MG63 (cell line): ENCODE results near the gene TAOK3. TPM values are rescaled to one million over a fixed set of nuclear protein-coding genes. Genes with fewer than 3 reads are reported as not detected.

Experiments
- DNase-seq: peaks from one replicate; pipeline ENCODE4 v3.0.0-alpha.2; 2020
- H3K27me3 ChIP-seq: fragments of 250-450 bp; sonication (Bioruptor Pico); 2 replicates; pipeline ENCODE4 v1.5.1; 2020; ENCODE audit warnings: mild to moderate bottlenecking, moderate library complexity
- H3K36me3 ChIP-seq: fragments of 250-450 bp; sonication (Bioruptor Pico); 2 replicates; pipeline ENCODE4 v1.5.1; 2020; ENCODE audit warnings: mild to moderate bottlenecking, moderate library complexity
- H3K4me3 ChIP-seq: fragments of 250-450 bp; sonication (Bioruptor Pico); 2 replicates; pipeline ENCODE4 v1.5.1; 2020; ENCODE audit warnings: mild to moderate bottlenecking, moderate library complexity
- H3K9me3 ChIP-seq: fragments of 250-450 bp; sonication (Bioruptor Pico); 2 replicates; pipeline ENCODE4 v1.5.1; 2020; ENCODE audit warnings: mild to moderate bottlenecking, moderate library complexity
- total RNA-seq: library from RNA; depleted of rRNA; stranded (reverse); fragments of >200 nt; shearing (Covaris generic); gene quantifications from 2 replicates; pipeline ENCODE4 v1.2.3, GENCODE V29; 2014; ENCODE audit warnings: low replicate concordance

The TAOK3 gene
- total RNA-seq, 1 experiment from 2014 or later = 24.5 TPM

- peaks cover 17% of the 10 kb centered on the region for H3K36me3 ChIP-seq
- H3K27me3 ChIP-seq = no peaks in the 10 kb centered on the region
- no peaks in the 10 kb centered on the region for H3K9me3 ChIP-seq
- DNase-seq = peak; percentile 74
- H3K4me3 ChIP-seq = peak within 1 kb of the TSS; percentile 84
These were observed 3.6 kb upstream of the TAOK3 start, which contains the start of gene SUDS3 for GRCh38 chr12:118376089-118377020. SUDS3 (plus strand) TSS chr12:118376555; CDS start chr12:118376692, 137 bp downstream.

GRCh38 chr12:118375348-118375747, 2.6 kb upstream of the TAOK3 start:
- Histone ChIP-seq H3K36me3 (peaks cover 10% of the 10 kb centered on the region), H3K27me3 (no peaks in the 10 kb centered on the region), H3K9me3 (no peaks in the 10 kb centered on the region), H3K4me3 (no peak overlapping the region; the same call in 1 of the 2 replicates)
- no peak for DNase-seq

GRCh38 chr12:118374909-118375308, 2.2 kb upstream of the TAOK3 start:
- H3K9me3 ChIP-seq = no peaks in the 10 kb centered on the region
- H3K27me3 ChIP-seq = no peaks in the 10 kb centered on the region
- H3K4me3 ChIP-seq = no peak overlapping the region
- no peak for DNase-seq
- H3K36me3 ChIP-seq = peaks cover 5% of the 10 kb centered on the region

- H3K36me3 ChIP-seq = no peaks in the 10 kb centered on the region; the same call in 1 of the 2 replicates
- no peaks in the 10 kb centered on the region for H3K27me3 ChIP-seq
- no peak for DNase-seq
- no peaks in the 10 kb centered on the region for H3K9me3 ChIP-seq
- no peak overlapping the region for H3K4me3 ChIP-seq
These were observed 1.5 kb upstream of the TAOK3 start for GRCh38 chr12:118374126-118374725.

DNA sequence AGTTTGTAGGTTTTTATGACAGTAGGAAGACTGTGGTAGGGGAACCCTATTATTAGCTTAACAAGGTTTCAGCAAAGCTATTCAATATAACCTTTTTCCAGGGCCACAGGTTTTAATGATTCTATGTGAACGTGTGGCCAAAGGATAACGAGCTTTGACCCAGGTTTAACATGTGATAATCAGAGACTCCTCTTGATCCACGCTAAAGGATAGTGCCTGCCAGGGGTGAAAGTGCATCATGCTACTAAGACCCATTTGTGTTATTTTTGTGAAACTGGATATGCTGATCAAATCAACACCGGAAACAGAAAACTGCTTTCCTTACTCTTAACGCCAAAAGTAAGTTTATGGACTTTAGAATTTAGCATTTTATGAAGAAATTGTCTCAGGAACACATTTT, 909 bp upstream of the TAOK3 start:
- no peaks in the 10 kb centered on the region for H3K9me3 ChIP-seq
- peak overlapping the region; percentile 98 for H3K4me3 ChIP-seq
- H3K36me3 ChIP-seq = no peaks in the 10 kb centered on the region; the same call in 1 of the 2 replicates
- DNase-seq = no peak
- no peaks in the 10 kb centered on the region for H3K27me3 ChIP-seq

DNA sequence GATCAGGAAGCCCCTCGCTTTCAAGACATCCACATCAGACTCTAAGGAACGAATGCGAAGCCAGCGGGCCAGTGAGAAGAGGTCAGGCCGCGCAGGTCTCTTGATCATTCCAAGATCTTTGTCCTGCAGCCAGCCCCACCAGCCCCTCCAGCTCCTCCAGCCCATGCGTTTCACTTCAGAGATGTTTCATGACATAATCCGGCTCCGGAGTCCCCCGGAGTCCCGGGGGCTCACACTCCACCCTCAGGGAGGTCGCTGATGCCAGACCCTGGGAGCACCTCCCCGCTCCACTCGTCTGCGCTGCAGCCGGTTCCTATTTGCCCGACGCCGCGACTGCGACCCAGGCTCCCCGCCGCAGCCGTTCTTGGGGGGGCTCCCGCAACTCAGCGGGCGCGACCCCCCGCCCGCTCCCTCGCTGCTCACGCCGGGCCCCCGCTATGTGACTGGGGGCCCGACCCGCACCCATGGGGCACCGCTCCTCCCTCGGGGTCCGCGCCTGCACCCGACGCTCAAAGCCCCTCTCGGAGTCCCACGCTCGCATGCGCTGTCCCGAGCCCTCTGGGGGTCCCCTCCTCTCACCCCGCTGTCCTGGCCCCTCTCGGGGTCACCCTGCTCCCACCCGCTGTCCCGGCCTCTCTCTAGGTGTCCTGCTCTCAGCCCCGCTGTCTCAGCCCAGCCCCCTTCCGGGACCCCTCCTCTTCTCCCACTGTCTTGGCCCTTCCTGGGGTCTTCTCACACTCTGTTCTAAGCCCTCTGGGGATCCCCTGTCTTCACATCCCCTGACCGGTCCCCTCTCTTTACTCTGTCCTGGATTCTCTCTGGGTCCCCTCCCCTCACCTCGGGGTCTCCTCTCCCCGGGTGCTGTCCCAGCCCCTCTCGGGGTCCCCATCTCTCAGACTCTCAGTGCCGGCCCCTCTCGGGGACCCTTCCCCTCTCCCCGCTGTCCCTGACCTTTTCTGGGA, 1.1 kb downstream of the TAOK3 start:
- DNase-seq = peak; percentile 22
- peak overlapping the region; percentile 98 for H3K4me3 ChIP-seq
- H3K36me3 ChIP-seq = no peaks in the 10 kb centered on the region
- no peaks in the 10 kb centered on the region for H3K27me3 ChIP-seq
- no peaks in the 10 kb centered on the region for H3K9me3 ChIP-seq

DNA sequence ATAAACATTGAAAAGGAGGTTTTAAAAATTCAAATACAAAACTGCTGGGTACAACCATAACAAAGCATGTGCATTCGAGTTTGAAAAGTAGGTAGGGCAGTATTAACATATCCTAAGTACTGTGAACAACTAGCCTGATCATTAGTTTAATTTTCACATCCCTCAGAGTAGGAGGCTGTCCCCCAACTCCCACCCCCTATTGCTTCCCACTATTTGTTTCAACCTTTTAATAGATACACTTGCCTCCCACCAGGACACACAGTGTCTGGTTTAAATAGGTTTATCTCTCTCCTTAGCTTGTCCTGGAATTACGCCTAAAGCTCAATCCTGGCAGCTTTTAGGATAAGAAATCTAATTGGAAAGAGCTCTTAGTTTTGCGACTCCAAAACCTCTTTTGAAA, 2.1 kb downstream of the TAOK3 start:
- DNase-seq = no peak
- Histone ChIP-seq H3K4me3 (peak overlapping the region; percentile 98), H3K36me3 (no peaks in the 10 kb centered on the region), H3K9me3 (no peaks in the 10 kb centered on the region), H3K27me3 (no peaks in the 10 kb centered on the region)

DNA sequence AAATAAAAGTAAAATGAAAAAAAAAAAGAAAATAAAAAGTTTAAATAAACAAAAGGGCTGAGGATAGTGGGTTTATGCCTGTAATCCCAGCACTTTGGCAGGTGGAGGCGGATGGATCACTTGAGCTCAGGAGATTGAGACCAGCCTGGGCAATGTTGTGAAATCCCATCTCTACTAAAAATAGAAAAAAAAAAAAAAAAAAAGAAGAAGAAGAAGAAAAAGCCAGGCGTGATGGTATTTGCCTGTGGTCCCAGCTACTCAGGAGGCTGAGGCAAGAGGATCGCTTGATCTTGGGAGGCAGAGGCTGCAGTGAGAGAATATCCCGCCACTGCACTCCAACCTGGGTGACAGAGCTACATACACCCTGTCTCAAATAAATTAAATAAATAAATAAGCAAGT, 3.9 kb downstream of the TAOK3 start:
- no peak overlapping the region for H3K4me3 ChIP-seq
- no peaks in the 10 kb centered on the region for H3K36me3 ChIP-seq
- H3K27me3 ChIP-seq = no peaks in the 10 kb centered on the region
- DNase-seq = no peak
- no peaks in the 10 kb centered on the region for H3K9me3 ChIP-seq

- Histone ChIP-seq H3K9me3 (no peaks in the 10 kb centered on the region), H3K27me3 (no peaks in the 10 kb centered on the region), H3K36me3 (no peaks in the 10 kb centered on the region), H3K4me3 (no peak overlapping the region)
- no peak for DNase-seq
These were observed 10.8 kb downstream of the TAOK3 start for GRCh38 chr12:118361889-118362288.

GRCh38 chr12:118361092-118361404, 11.7 kb downstream of the TAOK3 start:
- DNase-seq = no peak
- Histone ChIP-seq H3K27me3 (no peaks in the 10 kb centered on the region), H3K36me3 (no peaks in the 10 kb centered on the region), H3K4me3 (no peak overlapping the region), H3K9me3 (no peaks in the 10 kb centered on the region)

- peaks cover under 1% of the 10 kb centered on the region; the same call in 1 of the 2 replicates for H3K9me3 ChIP-seq
- H3K27me3 ChIP-seq = no peaks in the 10 kb centered on the region
- no peaks in the 10 kb centered on the region for H3K36me3 ChIP-seq
- DNase-seq = no peak
- H3K4me3 ChIP-seq = no peak overlapping the region
These were observed 13.2 kb downstream of the TAOK3 start for GRCh38 chr12:118359541-118359915.

DNA sequence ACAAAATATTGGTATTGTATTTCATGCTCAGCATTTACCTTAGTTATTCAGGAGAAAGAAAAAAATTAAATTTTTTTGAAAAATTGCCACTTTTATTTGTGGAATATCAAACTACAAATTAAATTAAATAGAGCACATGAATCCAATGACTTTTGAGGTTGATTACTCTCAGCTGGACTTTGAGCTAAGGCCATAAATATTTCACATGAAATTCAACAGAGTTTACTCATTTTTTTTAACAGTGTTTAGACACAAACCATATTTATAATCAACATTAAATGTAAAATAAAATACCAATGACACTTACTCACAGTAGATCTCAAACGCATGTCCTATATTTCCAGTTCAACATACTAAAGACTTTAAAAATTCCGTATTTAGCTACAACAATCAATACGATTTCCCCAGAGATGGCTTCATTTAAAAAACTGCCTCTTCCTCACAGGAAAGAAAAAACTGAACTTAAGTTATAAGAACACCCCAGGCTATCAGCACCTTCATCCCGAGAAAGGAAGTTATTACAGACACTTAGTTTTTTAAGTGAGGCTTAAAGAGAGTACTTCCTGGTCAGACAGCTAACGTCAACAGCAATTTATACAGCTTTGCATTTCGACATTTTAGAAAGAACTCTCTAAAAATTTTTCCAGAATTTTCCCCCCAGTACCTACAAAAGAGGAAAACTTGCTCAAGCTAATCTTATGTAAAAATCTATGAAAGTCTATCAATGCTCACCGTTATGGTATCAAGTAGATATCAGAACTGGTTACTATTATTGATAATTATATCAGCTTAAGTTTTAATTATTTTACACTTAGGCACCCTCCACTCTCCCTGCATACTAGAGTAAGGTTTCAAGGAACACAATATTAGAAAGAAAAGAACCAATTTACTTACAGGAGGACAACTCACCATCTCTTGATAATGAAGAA, 13.8 kb downstream of the TAOK3 start:
- no peaks in the 10 kb centered on the region for H3K27me3 ChIP-seq
- peak overlapping the region; percentile 18 for H3K4me3 ChIP-seq
- peaks cover 1% of the 10 kb centered on the region; the same call in 1 of the 2 replicates for H3K9me3 ChIP-seq
- no peak for DNase-seq
- no peaks in the 10 kb centered on the region; the same call in 1 of the 2 replicates for H3K36me3 ChIP-seq

DNA sequence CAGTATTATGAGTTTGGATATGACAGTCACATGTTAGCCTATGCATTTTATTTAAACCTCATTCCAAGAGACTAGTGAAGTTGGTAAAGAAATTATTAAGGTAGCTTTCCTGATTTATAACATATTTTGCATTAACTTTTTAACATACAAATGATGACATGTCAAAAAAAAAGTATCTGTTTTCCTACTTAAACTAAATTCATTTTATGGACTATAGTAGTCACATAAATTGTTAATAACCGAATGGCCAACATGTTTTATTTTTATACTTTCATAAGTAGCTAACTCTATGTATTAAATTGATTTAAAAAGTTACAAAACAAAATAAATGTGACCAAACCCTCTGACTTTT, 14.7 kb downstream of the TAOK3 start:
- H3K27me3 ChIP-seq = no peaks in the 10 kb centered on the region
- peak overlapping the region; percentile 18; the same call in 1 of the 2 replicates for H3K4me3 ChIP-seq
- H3K9me3 ChIP-seq = peaks cover 1% of the 10 kb centered on the region; the same call in 1 of the 2 replicates
- H3K36me3 ChIP-seq = no peaks in the 10 kb centered on the region; the same call in 1 of the 2 replicates
- no peak for DNase-seq

DNA sequence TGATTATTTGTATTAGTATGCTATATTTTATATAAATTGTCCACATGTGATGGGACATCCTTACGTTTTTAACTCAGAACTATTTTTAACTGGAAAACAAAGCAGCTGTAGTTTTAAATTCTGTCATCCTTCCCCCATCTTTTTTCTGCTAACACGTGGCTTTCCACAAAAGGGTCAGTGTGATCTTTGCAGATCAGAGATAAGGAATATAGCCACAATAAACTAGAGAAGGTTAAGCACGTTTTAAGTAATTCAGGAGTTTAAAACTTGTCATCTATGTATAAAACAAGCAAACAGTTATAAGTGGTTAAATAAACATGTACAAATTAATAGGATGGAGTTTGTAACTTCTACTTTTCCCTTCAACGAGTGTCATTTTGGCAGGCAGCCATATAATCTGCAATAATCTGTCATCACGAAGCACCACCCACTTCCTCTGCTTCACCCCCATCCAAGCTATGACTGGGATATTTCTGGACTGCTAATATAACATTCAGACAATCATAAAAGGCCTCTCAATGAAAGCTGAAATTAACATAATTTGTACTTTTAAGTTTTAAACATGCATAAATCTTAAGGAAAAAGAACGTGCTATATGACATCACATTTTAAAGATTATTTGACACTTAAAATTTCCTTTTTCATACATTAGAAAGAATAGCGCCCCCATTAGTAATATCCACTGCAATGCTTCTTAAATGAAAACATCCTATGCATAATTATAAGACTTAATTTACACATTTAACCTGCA, 15.3 kb downstream of the TAOK3 start:
- no peaks in the 10 kb centered on the region for H3K27me3 ChIP-seq
- no peaks in the 10 kb centered on the region; the same call in 1 of the 2 replicates for H3K36me3 ChIP-seq
- H3K9me3 ChIP-seq = peaks cover 1% of the 10 kb centered on the region; the same call in 1 of the 2 replicates
- no peak for DNase-seq
- no peak overlapping the region for H3K4me3 ChIP-seq

DNA sequence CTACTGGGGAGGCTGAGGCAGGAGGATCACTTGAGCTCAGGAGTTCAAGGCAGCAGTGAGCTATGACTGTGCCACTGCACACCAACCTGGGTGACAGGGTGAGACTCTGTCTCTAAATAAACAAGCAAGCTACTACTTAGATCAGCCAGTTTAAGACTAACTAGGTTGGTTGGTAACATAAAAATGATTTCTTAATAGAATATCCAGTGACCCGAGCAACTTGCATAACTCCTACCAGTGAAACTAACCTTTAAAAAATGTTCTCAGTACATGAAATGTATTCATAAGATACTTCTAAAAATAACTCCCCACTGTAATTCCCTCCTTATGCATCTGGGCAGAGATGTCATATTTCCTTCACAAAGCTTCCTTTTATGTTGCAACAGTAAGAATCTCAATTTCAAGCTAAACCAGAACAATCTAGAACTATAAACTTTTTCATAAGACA, 15.9 kb downstream of the TAOK3 start:
- Histone ChIP-seq H3K36me3 (no peaks in the 10 kb centered on the region; the same call in 1 of the 2 replicates), H3K27me3 (no peaks in the 10 kb centered on the region), H3K9me3 (peaks cover 1% of the 10 kb centered on the region; the same call in 1 of the 2 replicates), H3K4me3 (no peak overlapping the region)
- no peak for DNase-seq
